GM19452 (cell line): Measurements from ENCODE around the gene PPARG.

Experiments
- ATAC-seq: cut with Tn5 transposase; IDR thresholded peaks from one replicate; pipeline ENCODE4 v1.9.1; 2021; ENCODE audit not compliant: unreplicated experiment

The PPARG gene

GRCh38 chr3:12309716-12310115 is 20.8 kb downstream of the PPARG start:
- no peak for ATAC-seq

GRCh38 chr3:12312010-12312409 is 23.1 kb downstream of the PPARG start:
- no peak for ATAC-seq

GRCh38 chr3:12313519-12313918 is 24.6 kb downstream of the PPARG start:
- ATAC-seq, result no peak

GRCh38 chr3:12316253-12316652 is 27.4 kb downstream of the PPARG start:
- no peak for ATAC-seq

GRCh38 chr3:12316729-12317351 is 28.0 kb downstream of the PPARG start:
- ATAC-seq, result peak; percentile 74

GRCh38 chr3:12317914-12318313 is 29.0 kb downstream of the PPARG start:
- no peak for ATAC-seq

GRCh38 chr3:12318758-12319621 is 30.1 kb downstream of the PPARG start:
- no peak for ATAC-seq

- no peak for ATAC-seq
These were observed 32.1 kb downstream of the PPARG start for GRCh38 chr3:12321015-12321414.

GRCh38 chr3:12323237-12323636 is 34.4 kb downstream of the PPARG start:
- no peak for ATAC-seq

GRCh38 chr3:12325586-12326515 is 37.0 kb downstream of the PPARG start:
- ATAC-seq, result no peak

GRCh38 chr3:12327021-12327420 is 38.2 kb downstream of the PPARG start:
- no peak for ATAC-seq

GRCh38 chr3:12328132-12328836 is 39.4 kb downstream of the PPARG start:
- no peak for ATAC-seq

GRCh38 chr3:12328837-12329462 is 40.1 kb downstream of the PPARG start:
- ATAC-seq, result no peak

GRCh38 chr3:12334786-12335185 is 45.9 kb downstream of the PPARG start:
- ATAC-seq, result no peak

GRCh38 chr3:12335421-12335820 is 46.6 kb downstream of the PPARG start:
- no peak for ATAC-seq

- ATAC-seq, result no peak
These were observed 47.2 kb downstream of the PPARG start for GRCh38 chr3:12336099-12336498.

GRCh38 chr3:12338595-12339546 is 50.0 kb downstream of the PPARG start:
- no peak for ATAC-seq

- no peak for ATAC-seq
These were observed 51.0 kb downstream of the PPARG start for GRCh38 chr3:12339701-12340480.
